ENCODE data around the gene BRF1.

Gene BRF1

DNA sequence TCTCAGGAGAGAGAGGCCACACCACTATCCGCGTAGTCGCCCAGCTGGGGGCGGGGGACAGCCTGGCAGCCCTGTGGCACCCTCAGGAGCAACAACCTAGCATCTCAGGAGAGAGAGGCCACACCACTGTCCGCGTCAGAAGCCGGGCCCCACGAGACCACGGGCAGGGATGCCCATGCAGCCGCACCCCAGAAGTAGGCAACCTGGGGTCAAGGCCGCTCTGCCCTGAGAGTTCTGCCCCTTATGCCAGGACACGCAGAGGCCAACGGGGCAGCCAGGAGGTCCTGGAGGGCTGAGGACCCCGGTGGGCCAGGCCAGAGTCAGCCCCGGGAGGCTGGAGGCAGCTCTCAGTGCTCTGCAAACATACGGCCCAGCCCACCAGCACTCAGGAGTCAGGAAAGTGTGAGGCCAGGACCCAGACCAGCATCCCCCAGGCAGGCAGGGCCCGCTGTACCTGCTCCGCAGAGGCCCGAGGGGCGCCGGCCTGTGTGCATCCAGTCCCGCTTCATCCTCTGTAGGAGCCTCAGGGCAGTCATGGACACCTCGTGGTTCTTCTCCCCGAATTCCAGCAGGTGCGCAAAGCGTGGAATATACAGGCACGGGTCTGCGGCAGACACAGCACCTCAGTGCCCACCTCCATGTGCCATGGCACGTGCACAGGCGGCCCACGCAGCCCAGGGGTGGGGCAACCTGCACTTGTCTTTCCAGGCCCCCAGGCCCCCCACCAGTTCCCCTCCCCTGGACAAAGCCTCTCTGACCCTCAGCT lies 59.8 kb downstream of the BRF1 start:
- TF ChIP-seq EP300 (IDR thresholded peaks at IDR 0.05; ENCODE audit: borderline replicate concordance): no peak

GRCh38 chr14:105229099-105229655 lies 71.6 kb downstream of the BRF1 start:
- TF ChIP-seq CEBPB (IDR thresholded peaks at IDR 0.05): no peak
- no peak for TF ChIP-seq YY1 (IDR thresholded peaks at IDR 0.05; ENCODE audit: low read depth)
- no peak for TF ChIP-seq TAF1 (IDR thresholded peaks at IDR 0.05; ENCODE audit: low read depth)
- TF ChIP-seq USF1 (IDR thresholded peaks at IDR 0.05): no peak
- TF ChIP-seq ZBTB7A (IDR thresholded peaks at IDR 0.05; ENCODE audit: low read depth): no peak
- no peak for TF ChIP-seq NFIC (IDR thresholded peaks at IDR 0.05)
- TF ChIP-seq RAD21 (IDR thresholded peaks at IDR 0.05; ENCODE audit: low read depth): no peak
- TF ChIP-seq TEAD4 (IDR thresholded peaks at IDR 0.05): no peak
- TF ChIP-seq CREB1 (IDR thresholded peaks at IDR 0.05; ENCODE audit: low read depth): no peak
- no peak for TF ChIP-seq EGR1 (IDR thresholded peaks at IDR 0.05)
- no peak for TF ChIP-seq EP300 (IDR thresholded peaks at IDR 0.05; ENCODE audit: borderline replicate concordance)
- TF ChIP-seq MAX (IDR thresholded peaks at IDR 0.05): no peak
- TF ChIP-seq TCF12 (IDR thresholded peaks at IDR 0.05; ENCODE audit: low read depth): no peak
- no peak for TF ChIP-seq FOXM1 (IDR thresholded peaks at IDR 0.05; ENCODE audit: borderline replicate concordance, low read depth)

DNA sequence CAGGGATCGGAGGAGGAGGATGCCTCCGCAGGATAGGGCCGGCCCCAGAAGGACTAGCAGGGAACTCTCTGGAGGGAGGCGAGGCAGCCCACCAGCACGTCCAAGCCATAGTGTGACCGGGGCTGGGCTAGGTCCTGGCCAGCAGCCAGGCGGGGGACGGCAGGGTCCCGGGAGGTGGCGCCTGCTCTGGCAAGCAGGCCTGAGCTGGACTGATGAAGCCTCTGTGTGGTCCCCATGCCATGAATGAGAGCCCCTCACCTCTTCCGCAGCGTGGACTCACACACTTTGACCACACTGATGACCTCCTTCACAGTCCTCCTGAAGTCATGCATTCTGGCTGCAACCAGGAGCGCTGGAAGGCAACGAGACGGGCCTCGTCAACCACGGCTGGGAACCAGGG lies 72.2 kb downstream of the BRF1 start:
- TF ChIP-seq CREB1 (IDR thresholded peaks at IDR 0.05; ENCODE audit: low read depth): no peak
- no peak for TF ChIP-seq CEBPB (IDR thresholded peaks at IDR 0.05)
- no peak for TF ChIP-seq FOXM1 (IDR thresholded peaks at IDR 0.05; ENCODE audit: borderline replicate concordance, low read depth)
- no peak for TF ChIP-seq NFIC (IDR thresholded peaks at IDR 0.05)

GRCh38 chr14:105227346-105227745 lies 73.5 kb downstream of the BRF1 start:
- TF ChIP-seq CEBPB (IDR thresholded peaks at IDR 0.05) (no peak), TCF12 (IDR thresholded peaks at IDR 0.05; ENCODE audit: low read depth) (no peak), EP300 (IDR thresholded peaks at IDR 0.05; ENCODE audit: borderline replicate concordance) (no peak), NFIC (IDR thresholded peaks at IDR 0.05) (no peak), ZBTB7A (IDR thresholded peaks at IDR 0.05; ENCODE audit: low read depth) (no peak), REST (IDR thresholded peaks at IDR 0.05; ENCODE audit: low read depth) (no peak), RAD21 (IDR thresholded peaks at IDR 0.05; ENCODE audit: low read depth) (no peak), TEAD4 (IDR thresholded peaks at IDR 0.05) (no peak), FOXM1 (IDR thresholded peaks at IDR 0.05; ENCODE audit: borderline replicate concordance, low read depth) (no peak), YY1 (IDR thresholded peaks at IDR 0.05; ENCODE audit: low read depth) (no peak), CREB1 (IDR thresholded peaks at IDR 0.05; ENCODE audit: low read depth) (no peak), USF1 (IDR thresholded peaks at IDR 0.05) (no peak)

DNA sequence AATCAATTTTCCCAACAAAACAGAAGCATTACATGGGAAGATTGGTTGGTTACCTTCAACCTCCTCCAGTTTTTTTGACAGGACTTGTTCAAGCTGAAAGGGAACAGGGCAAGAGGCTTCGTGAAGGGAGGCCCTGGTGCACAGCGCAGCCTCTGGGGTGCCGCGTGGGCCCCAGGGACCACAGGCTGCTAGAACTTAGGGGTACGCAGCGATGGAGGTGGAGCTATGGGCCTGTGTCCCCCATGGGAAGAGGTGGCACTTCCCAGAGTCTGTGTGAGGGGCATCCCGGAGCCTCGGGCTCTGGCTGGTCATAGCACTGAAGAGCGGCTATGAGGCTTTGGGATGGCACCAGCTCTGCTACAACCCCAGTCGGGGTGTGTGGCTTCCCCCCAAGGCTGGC lies 74.6 kb downstream of the BRF1 start:
- TF ChIP-seq EGR1 (IDR thresholded peaks at IDR 0.05): no peak
- no peak for TF ChIP-seq TEAD4 (IDR thresholded peaks at IDR 0.05)
- TF ChIP-seq MAX (IDR thresholded peaks at IDR 0.05): no peak
- no peak for TF ChIP-seq USF1 (IDR thresholded peaks at IDR 0.05)
- no peak for TF ChIP-seq EP300 (IDR thresholded peaks at IDR 0.05; ENCODE audit: borderline replicate concordance)
- no peak for TF ChIP-seq ZBTB7A (IDR thresholded peaks at IDR 0.05; ENCODE audit: low read depth)
- no peak for TF ChIP-seq REST (IDR thresholded peaks at IDR 0.05; ENCODE audit: low read depth)
- no peak for TF ChIP-seq CREB1 (IDR thresholded peaks at IDR 0.05; ENCODE audit: low read depth)
- TF ChIP-seq FOXM1 (IDR thresholded peaks at IDR 0.05; ENCODE audit: borderline replicate concordance, low read depth): no peak
- no peak for TF ChIP-seq TAF1 (IDR thresholded peaks at IDR 0.05; ENCODE audit: low read depth)
- TF ChIP-seq CEBPB (IDR thresholded peaks at IDR 0.05): no peak
- TF ChIP-seq RAD21 (IDR thresholded peaks at IDR 0.05; ENCODE audit: low read depth): no peak
- TF ChIP-seq TCF12 (IDR thresholded peaks at IDR 0.05; ENCODE audit: low read depth): no peak

Measured in Ishikawa (cell line).